Natural killer cell (primary cell): ENCODE measurements around the gene RAD9A. TPM values are rescaled to one million over a fixed set of nuclear protein-coding genes. Genes with fewer than 3 reads are reported as not detected.

ENCODE experiments used
- ATAC-seq, 3 donors: fragments of 150-1000 bp in 2 of 3; fragments of 200-7000 bp in 1 of 3; cut with Tn5 transposase; 1 replicate in 1 of 3; 2 replicates in 2 of 3; pipeline ENCODE4 v1.10.0; 2021; ENCODE audit warnings: mild to moderate bottlenecking in 2 of 3, moderate library complexity in 2 of 3
- DNase-seq, 2 donors: peaks; one replicate each; pipeline versions ENCODE4 v3.0.0 to v3.0.0-alpha.2; 2013 to 2021; ENCODE audit warnings: mixed read lengths in 1 of 2
- H3K27ac ChIP-seq: one replicate; pipeline ENCODE4 v1.5.1; 2013; ENCODE audit warnings: mild to moderate bottlenecking, low read length
- H3K27me3 ChIP-seq: one replicate; pipeline ENCODE4 v1.6.1; 2013; ENCODE audit warnings: low read length; ENCODE audit not compliant: control insufficient read depth, insufficient read depth
- H3K36me3 ChIP-seq: one replicate; pipeline ENCODE4 v1.6.1; 2013; ENCODE audit warnings: low read length; ENCODE audit not compliant: control insufficient read depth, insufficient read depth
- H3K4me1 ChIP-seq: one replicate; pipeline ENCODE4 v1.6.1; 2013; ENCODE audit warnings: low read length; ENCODE audit not compliant: control insufficient read depth, insufficient read depth
- H3K4me3 ChIP-seq: one replicate; pipeline ENCODE4 v1.5.1; 2013; ENCODE audit warnings: low read length
- H3K9me3 ChIP-seq: one replicate; pipeline ENCODE4 v1.6.1; 2013; ENCODE audit warnings: low read length; ENCODE audit not compliant: control insufficient read depth, insufficient read depth
- H3K27ac Mint-ChIP-seq, 2 donors: one replicate each; pipeline ENCODE4 v1.8.0; 2022; ENCODE audit warnings: mild to moderate bottlenecking in 2 of 2, mixed read lengths in 2 of 2, moderate library complexity in 1 of 2
- H3K27me3 Mint-ChIP-seq, 2 donors: one replicate each; pipeline ENCODE4 v1.8.0; 2022; ENCODE audit warnings: low read depth in 2 of 2, mixed read lengths in 2 of 2
- H3K36me3 Mint-ChIP-seq: one replicate; pipeline ENCODE4 v1.8.0; 2022; ENCODE audit warnings: mixed read lengths
- H3K4me1 Mint-ChIP-seq, 2 donors: one replicate each; pipeline ENCODE4 v1.8.0; 2022; ENCODE audit warnings: mixed read lengths in 2 of 2
- H3K4me3 Mint-ChIP-seq: one replicate; pipeline ENCODE4 v1.8.0; 2022; ENCODE audit warnings: mild to moderate bottlenecking, moderate library complexity, mixed read lengths
- H3K9me3 Mint-ChIP-seq, 2 donors: one replicate each; pipeline ENCODE4 v1.8.0; 2022; ENCODE audit warnings: mixed read lengths in 2 of 2
- CTCF ChIP-seq: fragments of 200-600 bp; IDR thresholded peaks from one replicate; pipeline ENCODE4 v1.8.0; 2022; ENCODE audit warnings: antibody characterized with exemption
- whole genome bisulfite sequencing: methylation state at CpG from one replicate; pipeline ENCODE4 v1.1.7; 2013; ENCODE audit warnings: missing lambda C conversion rate; ENCODE audit not compliant: insufficient coverage; 5-methylcytosine and 5-hydroxymethylcytosine counted together
- intact Hi-C: fragments of 100-400 bp; cut with micrococcal nuclease; formaldehyde crosslinking; loops from one replicate; pipeline ENCODE4 v1.14.2; 2022
- total RNA-seq, 4 donors: library from RNA; stranded (reverse); fragments of 120-200 nt in 1 of 4; gene quantifications; one replicate each; pipeline versions ENCODE4 v1.2.3 to v1.2.4, GENCODE V29; 2013 to 2022

RAD9A gene
- total RNA-seq, 3 donors from 2014 or later (not counting 1 experiment from before 2014, with no cell fraction given) = 30.2 to 47.1 (median 37.3) TPM

- H3K36me3 Mint-ChIP-seq = no peaks in the 10 kb centered on the region
- no peaks in the 10 kb centered on the region for H3K9me3 Mint-ChIP-seq
- no peaks in the 10 kb centered on the region for H3K27me3 Mint-ChIP-seq
- H3K27ac Mint-ChIP-seq = peak overlapping the region; percentile 83 to 87
- DNase-seq (no peak), ATAC-seq (no peak)
- H3K4me1 ChIP-seq = peaks cover 63% of the 10 kb centered on the region
- no peaks in the 10 kb centered on the region for H3K27me3 ChIP-seq
- no peaks in the 10 kb centered on the region for H3K36me3 ChIP-seq
- peak overlapping the region; percentile 79 for H3K4me3 Mint-ChIP-seq
- peak overlapping the region; percentile 38 for H3K4me3 ChIP-seq
- 35% methylated on average over 15 of the region's 15 CpGs for WGBS
- intact Hi-C loops = loop anchor here (2.0 kb wide), 1 partner anchor 17 kb away; no protein-coding TSS in a partner anchor
- TF ChIP-seq CTCF = no peak
- peak overlapping the region; percentile 79 for H3K27ac ChIP-seq
- H3K4me1 Mint-ChIP-seq = peaks cover 21 to 71% of the 10 kb centered on the region in 2 donors
- H3K9me3 ChIP-seq = no peaks in the 10 kb centered on the region
These were observed 28.4 kb downstream of the RAD9A start for GRCh38 chr11:67420147-67420645.

DNA sequence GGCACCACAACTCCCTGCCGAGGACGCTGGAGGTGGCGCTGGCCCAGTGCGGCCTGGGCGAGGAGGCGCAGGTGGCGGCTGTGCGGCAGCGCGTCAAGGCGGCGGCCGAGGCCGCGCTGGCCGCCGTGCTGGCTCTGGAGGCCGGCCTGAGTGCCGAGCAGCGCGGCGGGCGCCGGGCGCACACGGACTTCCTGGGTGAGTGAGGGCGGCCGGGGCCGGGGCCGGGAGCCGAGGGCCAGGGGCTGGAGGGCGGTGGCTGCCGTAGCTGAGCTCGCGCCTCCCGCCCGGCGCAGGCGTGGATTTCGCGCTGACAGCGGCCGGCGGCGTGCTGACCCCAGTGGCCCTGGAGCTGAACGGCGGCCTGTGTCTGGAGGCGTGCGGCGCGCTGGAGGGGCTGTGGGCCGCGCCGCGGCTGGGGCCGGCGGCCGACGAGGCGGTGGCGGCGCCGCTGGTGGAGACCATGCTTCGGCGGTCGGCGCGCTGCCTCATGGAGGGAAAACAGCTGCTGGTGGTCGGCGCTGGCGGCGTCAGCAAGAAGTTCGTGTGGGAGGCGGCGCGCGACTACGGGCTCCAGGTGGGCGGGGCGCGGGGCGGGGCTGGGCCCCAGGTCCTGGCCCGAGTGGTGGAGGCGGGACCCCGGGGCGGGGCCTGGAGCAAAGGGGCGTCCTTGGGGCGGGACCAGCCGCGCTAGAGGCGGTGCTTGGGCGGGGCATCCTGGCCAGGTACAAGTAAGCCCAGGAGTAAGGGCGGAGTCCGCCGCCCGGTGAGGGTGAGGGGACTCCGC, 29.1 kb downstream of the RAD9A start:
- H3K27ac ChIP-seq = peak overlapping the region; percentile 79
- intact Hi-C loops = loop anchor here (2.0 kb wide), 1 partner anchor 18 kb away; no protein-coding TSS in a partner anchor
- Mint-ChIP-seq H3K27me3 (no peaks in the 10 kb centered on the region), H3K36me3 (no peaks in the 10 kb centered on the region), H3K4me3 (peak overlapping the region; percentile 79), H3K27ac (peak overlapping the region; percentile 83 to 87), H3K9me3 (no peaks in the 10 kb centered on the region), H3K4me1 (peaks cover 21 to 70% of the 10 kb centered on the region in 2 donors)
- no peaks in the 10 kb centered on the region for H3K9me3 ChIP-seq
- H3K4me3 ChIP-seq = peak overlapping the region; percentile 38
- TF ChIP-seq CTCF = no peak
- no peaks in the 10 kb centered on the region for H3K27me3 ChIP-seq
- under 1% methylated on average over 97 of the region's 97 CpGs for WGBS
- H3K4me1 ChIP-seq = peaks cover 60% of the 10 kb centered on the region
- DNase-seq = peak; percentile 97 to 98
- no peaks in the 10 kb centered on the region for H3K36me3 ChIP-seq
- ATAC-seq = peak; percentile 92 to 99 (median 95)

GRCh38 chr11:67421430-67422031, 29.7 kb downstream of the RAD9A start:
- Mint-ChIP-seq H3K36me3 (no peaks in the 10 kb centered on the region), H3K27me3 (no peaks in the 10 kb centered on the region), H3K27ac (peak overlapping the region; percentile 83 to 87), H3K9me3 (no peaks in the 10 kb centered on the region), H3K4me3 (peak overlapping the region; percentile 79), H3K4me1 (peaks cover 15 to 63% of the 10 kb centered on the region in 2 donors)
- Histone ChIP-seq H3K4me1 (peaks cover 53% of the 10 kb centered on the region), H3K4me3 (no peak overlapping the region), H3K9me3 (no peaks in the 10 kb centered on the region), H3K27me3 (no peaks in the 10 kb centered on the region), H3K36me3 (no peaks in the 10 kb centered on the region), H3K27ac (peak overlapping the region; percentile 54)
- TF ChIP-seq CTCF = no peak
- 75% methylated on average over 22 of the region's 22 CpGs for WGBS
- DNase-seq (no peak), ATAC-seq (no peak)
- intact Hi-C loops = loop anchor here (2.0 kb wide), 1 partner anchor 19 kb away; no protein-coding TSS in a partner anchor
